NCI-H2107 treated with DMSO at 0.1 percent for 48 hours (cell line): ENCODE results near the gene HSPA1L.
A peak's percentile ranks its signal among the peaks of the same experiment; 100 is the strongest.
"Not testable (repeated sequence)": the region's sequence is repeated elsewhere in the genome, so short reads cannot be mapped to it uniquely, and the experiment has no call there.

Experiments
- DNase-seq: peaks from one replicate; lab custom pipeline; 2025; ENCODE audit not compliant: unreplicated experiment; lab: John Stamatoyannopoulos, UW

The HSPA1L gene

GRCh38 chr6:31837369-31838113 lies 22.5 kb upstream of the HSPA1L start:
- no peak for DNase-seq

GRCh38 chr6:31836474-31837368 lies 21.6 kb upstream of the HSPA1L start:
- no peak for DNase-seq

GRCh38 chr6:31836047-31836473 lies 21.0 kb upstream of the HSPA1L start:
- no peak for DNase-seq

- peak; percentile 62 for DNase-seq
Measured at GRCh38 chr6:31834367-31835250, 19.5 kb upstream of the HSPA1L start.

- DNase-seq: no peak
Measured at GRCh38 chr6:31831350-31832215, 16.5 kb upstream of the HSPA1L start.

GRCh38 chr6:31830886-31831335 lies 15.8 kb upstream of the HSPA1L start:
- no peak for DNase-seq

GRCh38 chr6:31829633-31830283 lies 14.7 kb upstream of the HSPA1L start:
- no peak for DNase-seq

GRCh38 chr6:31827286-31828079 lies 12.4 kb upstream of the HSPA1L start, which contains the start of gene HSPA1B:
TSS of gene HSPA1B (plus strand) at chr6:31827738. CDS start at chr6:31827951, 213 bp downstream.
- peak; percentile 90 for DNase-seq

GRCh38 chr6:31826793-31827285 lies 11.8 kb upstream of the HSPA1L start:
- DNase-seq: no peak

- no peak for DNase-seq
Measured at GRCh38 chr6:31825553-31825952, 10.5 kb upstream of the HSPA1L start.

- DNase-seq: not testable (repeated sequence)
Measured at GRCh38 chr6:31823592-31824196, 8.6 kb upstream of the HSPA1L start.

- DNase-seq: no peak
Measured at GRCh38 chr6:31822036-31822821, 7.1 kb upstream of the HSPA1L start.

- peak; percentile 18 for DNase-seq
Measured at GRCh38 chr6:31821301-31822035, 6.4 kb upstream of the HSPA1L start.

- not testable (repeated sequence) for DNase-seq
Measured at GRCh38 chr6:31820399-31820798, 5.3 kb upstream of the HSPA1L start.

GRCh38 chr6:31819871-31820299 lies 4.8 kb upstream of the HSPA1L start:
- DNase-seq: no peak

- not testable (repeated sequence) for DNase-seq
Measured at GRCh38 chr6:31817929-31818511, 2.9 kb upstream of the HSPA1L start.
